ENCODE results near the gene ANGPT4. TPM values are rescaled to one million over a fixed set of nuclear protein-coding genes. Genes with fewer than 3 reads are reported as not detected.
A peak's percentile ranks its signal among the peaks of the same experiment; 100 is the strongest.

Gene ANGPT4
- polyA plus RNA-seq, 1 of the 3 experiments (the other 2 are of a cell fraction) = not detected

DNA sequence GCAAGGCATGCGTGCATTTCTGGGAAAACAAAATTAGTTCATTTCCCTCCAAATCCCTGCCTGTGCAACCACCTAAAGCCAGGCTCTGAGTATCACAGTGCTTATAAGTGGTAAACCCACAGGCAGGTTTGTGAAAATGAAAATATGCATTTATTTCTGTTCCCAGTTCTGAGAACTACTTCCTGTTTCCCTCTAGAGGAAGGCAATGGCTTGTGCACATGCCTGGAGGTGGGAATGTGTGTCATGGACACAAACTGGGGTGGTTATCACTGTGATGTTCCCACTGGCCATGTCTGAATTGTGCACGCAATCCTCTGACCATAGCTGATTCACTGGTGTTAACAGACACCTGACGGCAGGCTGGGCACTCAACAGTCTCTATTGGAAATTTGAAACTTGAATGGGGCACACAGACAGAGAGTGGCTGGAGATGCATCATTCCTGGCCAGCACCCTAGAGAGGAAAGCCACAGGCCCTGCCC lies 56.3 kb downstream of the ANGPT4 start:
- no peaks in the 10 kb centered on the region for H4K20me1 ChIP-seq (ENCODE audit: insufficient read depth)
- no peaks in the 10 kb centered on the region for H3K9me2 ChIP-seq
- no peaks in the 10 kb centered on the region for H3F3A ChIP-seq (replicated peaks; ENCODE audit: insufficient read depth)
- H3K4me2 ChIP-seq = no peak overlapping the region
- POLR2A ChIA-PET = no interaction called here
- H3K9ac ChIP-seq = no peak overlapping the region
- no peak for DNase-seq
- H3K4me3 ChIP-seq (ENCODE audit: low read depth in 2 of 2, low read length in 1 of 2) = no peak overlapping the region
- H3K27ac ChIP-seq (ENCODE audit: low read depth in 2 of 2, low read length in 1 of 2) = no peak overlapping the region
- H2AFZ ChIP-seq (ENCODE audit: low read depth) = no peak overlapping the region
- no peaks in the 10 kb centered on the region for H3K27me3 ChIP-seq (ENCODE audit: insufficient read depth)
- no peaks in the 10 kb centered on the region; the same call in 1 of the 2 replicates for H3K79me2 ChIP-seq (ENCODE audit: insufficient read depth)
- H3K4me1 ChIP-seq (ENCODE audit: control insufficient read depth in 1 of 2, insufficient read depth in 2 of 2, low read depth in 1 of 2, low read length in 1 of 2) = peaks cover 4 to 5% of the 10 kb centered on the region in 2 experiments; a peak in 3 of 4 replicates
- 61% methylated on average over 3 of the region's 3 CpGs for WGBS (ENCODE audit: low lambda C conversion rate)
- no peaks in the 10 kb centered on the region for H3K9me3 ChIP-seq
- TF ChIP-seq FOSL2 (IDR thresholded peaks at IDR 0.05; ENCODE audit: borderline replicate concordance, low read depth) (no peak), CTCF (IDR thresholded peaks at IDR 0.05) (peak; percentile 7; the same call in 1 of the 2 replicates)
- CTCF ChIA-PET = interaction anchor here (1.2 kb wide), 1 partner anchor 96 kb away, joined by 3 read pairs; no protein-coding TSS in a partner anchor
- no peaks in the 10 kb centered on the region for H3K36me3 ChIP-seq (replicated peaks in 1 of 2; ENCODE audit: control insufficient read depth in 1 of 2, insufficient read depth in 2 of 2, low read length in 1 of 2)

DNA sequence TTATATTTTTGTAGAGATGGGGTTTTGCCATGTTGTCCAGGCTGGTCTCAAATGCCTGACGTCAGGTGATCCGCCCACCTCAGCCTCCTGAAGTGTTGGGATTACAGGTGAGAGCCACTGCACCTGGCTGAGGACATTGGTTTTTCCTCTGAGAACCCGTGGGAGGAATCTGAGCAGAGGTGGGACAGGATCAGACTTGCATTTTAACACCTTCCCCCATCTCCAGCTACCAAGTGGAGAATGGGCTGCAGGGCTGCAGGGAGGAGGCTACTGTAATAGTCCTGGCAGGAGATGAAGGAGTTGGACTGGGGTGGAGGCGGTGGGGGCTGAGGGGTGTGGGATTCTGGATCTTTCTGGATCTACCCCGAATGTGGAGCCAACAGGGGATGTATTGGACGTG lies 58.1 kb downstream of the ANGPT4 start:
- ChIA-PET POLR2A (no interaction called here), CTCF (interaction anchor here (0.9 to 1.1 kb wide), 2 partner anchors 16 to 98 kb away, joined by 3 read pairs; no protein-coding TSS in a partner anchor)
- Histone ChIP-seq H3F3A (replicated peaks; ENCODE audit: insufficient read depth) (no peaks in the 10 kb centered on the region), H3K9me3 (no peaks in the 10 kb centered on the region), H4K20me1 (ENCODE audit: insufficient read depth) (no peaks in the 10 kb centered on the region), H3K36me3 (replicated peaks in 1 of 2; ENCODE audit: control insufficient read depth in 1 of 2, insufficient read depth in 2 of 2, low read length in 1 of 2) (no peaks in the 10 kb centered on the region), H3K4me3 (ENCODE audit: low read depth in 2 of 2, low read length in 1 of 2) (no peak overlapping the region), H3K79me2 (ENCODE audit: insufficient read depth) (no peaks in the 10 kb centered on the region; the same call in 1 of the 2 replicates), H3K9me2 (no peaks in the 10 kb centered on the region), H3K27me3 (ENCODE audit: insufficient read depth) (no peaks in the 10 kb centered on the region), H2AFZ (ENCODE audit: low read depth) (no peak overlapping the region), H3K4me2 (no peak overlapping the region), H3K4me1 (ENCODE audit: control insufficient read depth in 1 of 2, insufficient read depth in 2 of 2, low read depth in 1 of 2, low read length in 1 of 2) (peaks cover 4 to 5% of the 10 kb centered on the region in 2 experiments; a peak in 3 of 4 replicates), H3K27ac (ENCODE audit: low read depth in 2 of 2, low read length in 1 of 2) (no peak overlapping the region), H3K9ac (no peak overlapping the region)
- DNase-seq = no peak
- WGBS (ENCODE audit: low lambda C conversion rate) = 78% methylated on average over 6 of the region's 6 CpGs
- TF ChIP-seq FOXM1 (IDR thresholded peaks at IDR 0.05; ENCODE audit: low read depth) (no peak), POLR2AphosphoS5 (IDR thresholded peaks at IDR 0.05; ENCODE audit: low read depth, low read length) (no peak), TEAD4 (IDR thresholded peaks at IDR 0.05; ENCODE audit: borderline replicate concordance, insufficient read depth) (no peak), CHD2 (IDR thresholded peaks at IDR 0.05; ENCODE audit: low read length, partially characterized antibody) (no peak), FOXJ3 (CRISPR knock-in tag; IDR thresholded peaks at IDR 0.05) (no peak), EZH2phosphoT487 (IDR thresholded peaks at IDR 0.05; ENCODE audit: borderline replicate concordance, low read depth) (no peak), GATA2 (CRISPR knock-in tag; IDR thresholded peaks at IDR 0.05) (no peak), ELF1 (IDR thresholded peaks at IDR 0.05) (no peak), GABPA (IDR thresholded peaks at IDR 0.05; ENCODE audit: low read depth) (no peak), FOSL2 (IDR thresholded peaks at IDR 0.05; ENCODE audit: borderline replicate concordance, low read depth) (no peak), JUND (IDR thresholded peaks at IDR 0.05) (no peak), RFX5 (IDR thresholded peaks at IDR 0.05; ENCODE audit: low read length) (no peak), SIN3A (IDR thresholded peaks at IDR 0.05; ENCODE audit: borderline replicate concordance, low read depth, low read length) (no peak)
